Kidney epithelial cell (primary cell): ENCODE results near the gene GALM. TPM values are rescaled to one million over a fixed set of nuclear protein-coding genes. Genes with fewer than 3 reads are reported as not detected.

Source experiments
- DNase-seq: peaks from one replicate; pipeline ENCODE4 v3.0.0-alpha.2; 2010; ENCODE audit warnings: low read depth
- H3K27me3 ChIP-seq: 2 replicates; pipeline ENCODE4 v1.6.0; 2011; ENCODE audit warnings: low read length; ENCODE audit not compliant: control insufficient read depth, insufficient read depth
- H3K36me3 ChIP-seq: 2 replicates; pipeline ENCODE4 v1.5.1; 2011; ENCODE audit warnings: low read length; ENCODE audit not compliant: control insufficient read depth, insufficient read depth
- H3K4me3 ChIP-seq: 2 replicates; pipeline ENCODE4 v1.5.1; 2011; ENCODE audit warnings: low read depth, mild to moderate bottlenecking, control low read depth, low read length
- total RNA-seq: library from RNA; depleted of rRNA; stranded (reverse); fragments of >200 nt; gene quantifications from 2 replicates; pipeline ENCODE4 v1.2.3, GENCODE V29; 2015
- TF ChIP-seq, protein P1 (sequence below): IDR thresholded peaks from 2 replicates; pipeline ENCODE4 v1.5.1; 2011; ENCODE audit warnings: mild to moderate bottlenecking, moderate library complexity, low read length, control low read depth, inconsistent platforms; ENCODE audit not compliant: insufficient read depth, poor library complexity, severe bottlenecking

GALM gene
- total RNA-seq, 1 donor from 2014 or later, result 10.1 TPM

DNA sequence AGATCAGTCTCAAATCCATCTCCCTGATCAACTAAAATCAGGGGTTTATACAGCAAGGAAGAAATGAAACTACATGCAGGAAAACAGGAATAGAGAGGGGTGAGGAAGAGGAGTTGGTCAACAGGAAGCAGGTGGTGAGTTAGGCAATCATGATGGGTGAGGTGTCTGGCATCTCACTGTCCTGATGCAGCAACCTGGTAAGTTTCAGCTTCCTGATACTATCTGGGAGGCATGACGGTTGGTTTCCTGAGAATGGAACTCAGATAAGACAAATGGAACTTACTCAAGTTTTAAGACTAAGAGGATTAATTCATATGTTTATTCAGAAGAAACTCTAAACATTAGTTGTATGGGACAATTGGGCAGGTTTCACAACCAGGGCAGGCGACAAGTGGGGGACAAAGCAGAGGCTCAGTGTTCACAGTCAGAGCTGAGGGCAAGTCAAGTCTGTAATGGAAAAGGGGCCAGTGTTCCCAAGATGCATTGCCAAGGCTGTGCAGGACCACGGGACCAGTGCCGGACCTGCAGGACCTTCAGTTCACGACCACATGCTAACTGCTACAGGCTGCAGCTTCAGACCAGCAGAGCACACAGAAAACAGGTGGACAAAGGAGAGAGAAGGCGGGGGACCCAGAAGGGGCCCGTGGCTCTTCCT, 17.7 kb upstream of the GALM start:
- no peak for DNase-seq

DNA sequence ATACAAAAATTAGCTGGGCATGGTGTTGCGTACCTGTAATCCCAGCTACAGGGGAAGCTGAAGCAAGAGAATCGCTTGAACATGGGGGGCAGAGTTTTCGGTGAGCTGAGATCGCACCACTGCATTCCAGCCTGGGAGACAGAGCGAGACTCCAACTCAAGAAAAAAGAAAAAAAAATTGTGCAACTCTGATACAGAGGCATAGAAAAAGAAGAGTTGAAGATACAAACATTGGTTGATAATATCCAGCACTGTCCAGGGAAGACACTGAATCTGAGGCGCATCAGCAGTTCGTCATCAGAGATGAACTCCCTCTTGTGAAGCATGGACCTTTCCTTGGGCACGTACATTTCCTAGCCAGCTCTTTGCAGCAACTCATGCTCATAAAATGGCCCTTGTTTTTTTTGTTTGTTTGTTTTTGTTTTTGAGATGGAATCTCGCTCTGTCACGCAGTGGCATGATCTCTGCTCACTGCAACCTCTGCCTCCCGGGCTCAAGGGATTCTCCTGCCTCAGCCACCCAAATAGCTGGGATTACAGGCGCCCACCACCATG, 16.7 kb upstream of the GALM start:
- TF ChIP-seq, protein P1, sequence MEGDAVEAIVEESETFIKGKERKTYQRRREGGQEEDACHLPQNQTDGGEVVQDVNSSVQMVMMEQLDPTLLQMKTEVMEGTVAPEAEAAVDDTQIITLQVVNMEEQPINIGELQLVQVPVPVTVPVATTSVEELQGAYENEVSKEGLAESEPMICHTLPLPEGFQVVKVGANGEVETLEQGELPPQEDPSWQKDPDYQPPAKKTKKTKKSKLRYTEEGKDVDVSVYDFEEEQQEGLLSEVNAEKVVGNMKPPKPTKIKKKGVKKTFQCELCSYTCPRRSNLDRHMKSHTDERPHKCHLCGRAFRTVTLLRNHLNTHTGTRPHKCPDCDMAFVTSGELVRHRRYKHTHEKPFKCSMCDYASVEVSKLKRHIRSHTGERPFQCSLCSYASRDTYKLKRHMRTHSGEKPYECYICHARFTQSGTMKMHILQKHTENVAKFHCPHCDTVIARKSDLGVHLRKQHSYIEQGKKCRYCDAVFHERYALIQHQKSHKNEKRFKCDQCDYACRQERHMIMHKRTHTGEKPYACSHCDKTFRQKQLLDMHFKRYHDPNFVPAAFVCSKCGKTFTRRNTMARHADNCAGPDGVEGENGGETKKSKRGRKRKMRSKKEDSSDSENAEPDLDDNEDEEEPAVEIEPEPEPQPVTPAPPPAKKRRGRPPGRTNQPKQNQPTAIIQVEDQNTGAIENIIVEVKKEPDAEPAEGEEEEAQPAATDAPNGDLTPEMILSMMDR, result no peak
- H3K27me3 ChIP-seq, result peaks cover 4% of the 10 kb centered on the region
- H3K36me3 ChIP-seq, result no peaks in the 10 kb centered on the region
- DNase-seq, result no peak
- no peak overlapping the region for H3K4me3 ChIP-seq

More for the DNA sequence above, 17.7 kb upstream of the GALM start:
- H3K36me3 ChIP-seq, result no peaks in the 10 kb centered on the region
- peaks cover 4% of the 10 kb centered on the region for H3K27me3 ChIP-seq
- TF ChIP-seq, protein P1, result no peak
- H3K4me3 ChIP-seq, result no peak overlapping the region

DNA sequence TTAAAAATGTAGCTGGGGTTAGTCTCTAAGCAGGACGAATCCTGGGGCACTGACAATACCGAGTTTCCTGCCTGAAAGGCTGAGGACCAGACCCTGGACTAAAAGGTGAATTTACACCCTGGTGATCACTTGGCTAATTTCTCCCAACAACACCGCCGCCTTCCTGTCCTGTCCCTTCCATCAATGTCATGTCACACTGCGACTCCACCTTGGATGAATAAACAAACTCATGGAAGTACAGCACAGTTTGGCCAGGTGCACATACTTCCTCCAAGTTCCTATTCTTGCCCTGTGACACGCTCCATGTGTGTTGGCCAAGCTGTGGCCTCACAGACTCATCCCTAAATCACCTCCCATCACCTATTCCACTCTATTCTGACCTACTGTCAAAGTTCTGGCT, 15.9 kb upstream of the GALM start:
- TF ChIP-seq, protein P1, result no peak
- H3K36me3 ChIP-seq, result no peaks in the 10 kb centered on the region
- no peak for DNase-seq
- peaks cover 4% of the 10 kb centered on the region for H3K27me3 ChIP-seq
- no peak overlapping the region for H3K4me3 ChIP-seq

DNA sequence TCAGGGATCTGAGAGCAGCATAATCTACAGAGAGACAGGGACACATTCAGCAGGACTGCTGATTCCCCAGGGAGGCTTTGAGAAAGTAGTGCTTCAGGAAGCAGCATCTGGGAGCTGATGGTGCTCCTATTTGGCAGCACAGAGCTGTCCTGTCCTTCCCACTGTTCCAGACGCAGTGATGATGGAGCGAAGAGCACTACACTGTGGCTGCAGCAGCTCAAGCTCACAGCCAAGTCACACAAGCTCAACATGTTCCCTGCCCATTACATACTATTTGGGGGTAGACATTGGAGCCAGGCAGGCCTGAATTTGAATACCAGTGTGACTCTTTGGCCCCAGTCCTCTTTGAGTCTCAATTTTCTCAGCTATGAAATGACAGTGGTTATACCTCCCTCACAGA, 15.2 kb upstream of the GALM start:
- H3K27me3 ChIP-seq, result peaks cover 4% of the 10 kb centered on the region
- no peaks in the 10 kb centered on the region for H3K36me3 ChIP-seq
- no peak for DNase-seq
- H3K4me3 ChIP-seq, result no peak overlapping the region
- TF ChIP-seq, protein P1, result no peak

DNA sequence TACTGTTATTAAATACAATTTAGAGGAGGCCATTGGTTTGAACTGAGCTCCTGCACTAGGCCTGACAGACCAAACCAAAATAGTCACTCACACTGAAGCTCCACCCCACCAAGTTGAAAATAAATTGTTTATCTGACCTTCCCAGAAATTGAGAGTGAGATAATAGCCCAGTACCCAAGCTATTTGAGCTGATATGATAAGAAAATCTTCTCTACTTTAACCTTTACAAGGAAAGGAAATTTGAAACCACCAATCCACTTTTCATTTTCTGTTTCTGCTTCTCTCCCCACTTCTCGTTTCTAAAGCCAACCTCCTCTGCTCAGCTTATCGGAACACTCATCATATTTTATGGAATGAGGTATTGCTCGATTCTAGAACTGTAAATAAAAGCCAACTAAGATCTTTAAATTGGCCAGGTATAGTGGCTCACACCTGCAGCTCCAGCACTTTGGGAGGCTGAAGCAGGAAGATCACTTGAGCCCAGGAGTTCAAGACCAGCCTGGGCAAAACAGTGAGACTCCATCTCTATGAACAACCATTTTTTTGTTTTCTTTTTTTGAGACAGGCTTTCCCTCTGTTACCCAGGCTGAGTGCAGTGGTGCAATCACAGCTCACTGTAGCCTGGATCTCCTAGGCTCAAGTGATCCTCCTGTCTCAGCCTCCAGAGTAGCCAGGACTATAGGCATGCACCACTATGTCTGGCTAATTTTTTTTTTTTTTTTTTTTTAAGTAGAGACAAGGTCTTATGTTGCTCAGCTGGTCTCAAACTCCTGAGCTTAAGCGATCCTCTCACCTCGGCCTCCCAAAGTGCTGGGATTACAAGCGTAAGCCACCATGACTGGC, 13.3 kb upstream of the GALM start:
- peaks cover 4% of the 10 kb centered on the region for H3K27me3 ChIP-seq

More for the DNA sequence above, 13.3 kb upstream of the GALM start:
- no peak overlapping the region for H3K4me3 ChIP-seq
- no peaks in the 10 kb centered on the region for H3K36me3 ChIP-seq
- TF ChIP-seq, protein P1, result no peak
- no peak for DNase-seq
